Measurements from ENCODE around the gene ZBTB16.

ZBTB16 gene

DNA sequence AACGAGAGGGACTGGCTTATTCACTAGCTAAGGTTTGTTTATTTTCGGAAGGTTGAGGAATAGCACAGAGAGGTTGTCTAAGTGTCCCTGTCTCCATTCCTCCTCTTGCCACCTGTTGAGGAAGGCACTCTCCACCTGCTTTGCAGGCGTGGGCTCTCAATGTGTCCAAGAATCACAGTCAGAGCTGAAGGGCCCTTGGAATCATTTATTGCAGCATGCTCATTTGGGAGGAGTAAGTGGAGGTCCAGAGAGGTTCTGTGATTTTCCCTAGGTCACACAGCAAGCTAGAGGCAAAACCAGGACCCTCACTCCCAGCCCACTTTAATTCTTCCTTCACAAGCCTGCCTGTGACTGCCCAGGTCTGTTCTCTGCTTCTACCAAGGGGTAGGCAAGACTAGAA, 21.3 kb downstream of the ZBTB16 start:
- no peak for DNase-seq (ENCODE audit: extremely low spot score)
- no peak for TF ChIP-seq FOXK2 (IDR thresholded peaks at IDR 0.05)
- no peak for TF ChIP-seq HDGF (IDR thresholded peaks at IDR 0.05; ENCODE audit: borderline replicate concordance)
- TF ChIP-seq, protein P1, sequence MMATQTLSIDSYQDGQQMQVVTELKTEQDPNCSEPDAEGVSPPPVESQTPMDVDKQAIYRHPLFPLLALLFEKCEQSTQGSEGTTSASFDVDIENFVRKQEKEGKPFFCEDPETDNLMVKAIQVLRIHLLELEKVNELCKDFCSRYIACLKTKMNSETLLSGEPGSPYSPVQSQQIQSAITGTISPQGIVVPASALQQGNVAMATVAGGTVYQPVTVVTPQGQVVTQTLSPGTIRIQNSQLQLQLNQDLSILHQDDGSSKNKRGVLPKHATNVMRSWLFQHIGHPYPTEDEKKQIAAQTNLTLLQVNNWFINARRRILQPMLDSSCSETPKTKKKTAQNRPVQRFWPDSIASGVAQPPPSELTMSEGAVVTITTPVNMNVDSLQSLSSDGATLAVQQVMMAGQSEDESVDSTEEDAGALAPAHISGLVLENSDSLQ (IDR thresholded peaks at IDR 0.05): no peak
- no peak for TF ChIP-seq ELF4 (IDR thresholded peaks at IDR 0.05)
- no peak for TF ChIP-seq LEF1 (IDR thresholded peaks at IDR 0.05; ENCODE audit: borderline replicate concordance)
- no peak for TF ChIP-seq CTBP1 (IDR thresholded peaks at IDR 0.05; ENCODE audit: borderline replicate concordance)
- TF ChIP-seq NFRKB (IDR thresholded peaks at IDR 0.05): no peak
- no peak for TF ChIP-seq SP1 (IDR thresholded peaks at IDR 0.05)
- no peak for TF ChIP-seq ZNF384 (IDR thresholded peaks at IDR 0.05)
- no peak for TF ChIP-seq BHLHE40 (IDR thresholded peaks at IDR 0.05; ENCODE audit: borderline replicate concordance)
- no peak for TF ChIP-seq FOXM1 (IDR thresholded peaks at IDR 0.05; ENCODE audit: borderline replicate concordance)
- TF ChIP-seq L3MBTL2 (conservative IDR thresholded peaks at IDR 0.05): no peak
- no peak for TF ChIP-seq SUZ12 (IDR thresholded peaks at IDR 0.05)
- POLR2A ChIA-PET: interaction anchor here (0.9 kb wide), 1 partner anchor 30 kb away, joined by 3 read pairs; no protein-coding TSS in a partner anchor
- CTCF ChIA-PET: no interaction called here

DNA sequence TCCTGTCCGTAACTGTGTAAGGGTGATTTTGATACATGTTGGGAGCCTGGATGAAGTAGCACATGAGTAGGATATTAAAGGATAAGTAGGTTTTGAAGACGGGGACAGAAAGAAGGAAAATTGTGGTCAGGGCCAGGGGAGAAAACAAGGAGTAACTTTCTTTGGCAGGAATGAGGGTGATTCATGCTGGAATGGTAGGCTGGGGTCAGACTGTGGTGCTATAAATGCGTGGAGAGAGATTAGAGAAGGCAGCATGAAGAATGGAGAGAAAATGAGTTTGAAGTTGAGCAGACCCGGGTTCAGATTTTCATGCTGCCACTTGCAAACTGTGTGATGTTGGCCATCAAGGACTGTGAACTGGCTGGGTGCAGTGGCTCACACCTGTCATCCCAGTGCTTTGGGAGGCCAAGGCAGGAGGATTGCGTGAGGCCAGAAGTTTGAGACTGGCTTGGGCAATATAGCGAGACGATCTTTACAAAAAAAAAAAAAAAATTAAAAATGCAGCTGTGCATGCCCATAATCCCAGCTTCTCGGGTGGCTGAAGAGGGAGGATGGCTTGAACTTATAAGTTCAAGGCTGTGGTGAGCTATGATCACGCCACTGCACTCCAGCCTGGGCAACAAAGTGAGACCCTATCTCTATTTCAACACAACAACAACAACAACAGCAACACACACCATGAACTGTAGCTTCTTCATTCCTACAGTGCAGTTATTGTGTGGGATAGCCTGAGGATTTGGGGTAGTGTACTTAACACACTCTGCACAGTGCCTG, 22.3 kb downstream of the ZBTB16 start:
- ChIA-PET POLR2A (no interaction called here), CTCF (no interaction called here)
- no peak for DNase-seq (ENCODE audit: extremely low spot score)
- TF ChIP-seq, protein P1 (IDR thresholded peaks at IDR 0.05): no peak
- no peak for TF ChIP-seq ARNT (IDR thresholded peaks at IDR 0.05)
- no peak for TF ChIP-seq FOXK2 (IDR thresholded peaks at IDR 0.05)
- no peak for TF ChIP-seq LEF1 (IDR thresholded peaks at IDR 0.05; ENCODE audit: borderline replicate concordance)
- no peak for TF ChIP-seq FOXM1 (IDR thresholded peaks at IDR 0.05; ENCODE audit: borderline replicate concordance)
- TF ChIP-seq CTBP1 (IDR thresholded peaks at IDR 0.05; ENCODE audit: borderline replicate concordance): no peak
- no peak for TF ChIP-seq SUZ12 (IDR thresholded peaks at IDR 0.05)
- TF ChIP-seq BHLHE40 (IDR thresholded peaks at IDR 0.05; ENCODE audit: borderline replicate concordance): no peak
- no peak for TF ChIP-seq SP1 (IDR thresholded peaks at IDR 0.05)
- TF ChIP-seq ZNF384 (IDR thresholded peaks at IDR 0.05): no peak
- TF ChIP-seq HDGF (IDR thresholded peaks at IDR 0.05; ENCODE audit: borderline replicate concordance): no peak
- TF ChIP-seq TARDBP (IDR thresholded peaks at IDR 0.05): no peak

DNA sequence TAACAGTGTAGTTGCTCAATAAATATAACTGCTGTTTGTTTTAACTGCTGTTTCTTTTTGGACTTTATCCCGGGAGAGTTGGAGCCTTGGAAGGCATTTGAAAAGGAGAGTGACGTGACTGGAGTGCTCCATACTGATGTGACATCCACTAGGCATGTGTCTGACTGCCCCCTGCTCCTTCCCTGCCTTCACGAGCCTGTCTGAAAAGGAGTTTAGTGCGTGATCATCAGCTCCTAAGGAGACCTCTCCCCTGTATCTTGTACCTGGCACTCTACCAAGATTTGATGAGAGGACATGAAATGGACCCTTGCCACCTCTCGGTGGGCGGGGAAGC, 22.9 kb downstream of the ZBTB16 start:
- ChIA-PET CTCF (no interaction called here), POLR2A (no interaction called here)
- DNase-seq (ENCODE audit: extremely low spot score): no peak
- no peak for TF ChIP-seq ARNT (IDR thresholded peaks at IDR 0.05)

DNA sequence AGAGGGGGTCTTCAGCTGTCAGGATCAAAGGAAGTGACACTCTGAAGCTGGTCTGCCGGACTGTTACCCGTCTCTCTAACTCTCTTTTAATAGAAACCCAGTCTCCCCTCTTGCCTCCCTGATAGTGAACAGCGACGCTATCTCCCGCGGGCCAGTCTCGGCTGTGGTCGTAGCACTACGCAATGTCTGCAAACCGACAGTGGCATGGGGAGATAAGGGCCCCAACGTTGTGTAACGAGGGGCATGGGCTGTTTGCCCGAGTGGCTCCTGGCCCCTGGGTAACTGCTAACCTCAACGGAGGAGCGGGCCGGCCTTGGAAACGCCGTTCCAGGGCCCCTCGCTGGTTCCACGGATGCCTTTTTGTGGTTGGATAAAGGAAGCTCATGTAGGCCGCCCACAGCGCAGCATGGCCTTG, 23.3 kb downstream of the ZBTB16 start:
- CTCF ChIA-PET: interaction anchor here (1.0 kb wide), 1 partner anchor 47 kb away, joined by 3 read pairs; no protein-coding TSS in a partner anchor
- TF ChIP-seq FOXM1 (IDR thresholded peaks at IDR 0.05; ENCODE audit: borderline replicate concordance) (no peak), SP1 (IDR thresholded peaks at IDR 0.05) (no peak), HDGF (IDR thresholded peaks at IDR 0.05; ENCODE audit: borderline replicate concordance) (no peak), NFRKB (IDR thresholded peaks at IDR 0.05) (no peak), ELF4 (IDR thresholded peaks at IDR 0.05) (no peak), CTBP1 (IDR thresholded peaks at IDR 0.05; ENCODE audit: borderline replicate concordance) (no peak), TARDBP (IDR thresholded peaks at IDR 0.05) (no peak)
- TF ChIP-seq, protein P1 (IDR thresholded peaks at IDR 0.05): no peak
- no peak for DNase-seq (ENCODE audit: extremely low spot score)
- POLR2A ChIA-PET: interaction anchor here (0.8 kb wide), 1 partner anchor 29 kb away, joined by 3 read pairs; no protein-coding TSS in a partner anchor

DNA sequence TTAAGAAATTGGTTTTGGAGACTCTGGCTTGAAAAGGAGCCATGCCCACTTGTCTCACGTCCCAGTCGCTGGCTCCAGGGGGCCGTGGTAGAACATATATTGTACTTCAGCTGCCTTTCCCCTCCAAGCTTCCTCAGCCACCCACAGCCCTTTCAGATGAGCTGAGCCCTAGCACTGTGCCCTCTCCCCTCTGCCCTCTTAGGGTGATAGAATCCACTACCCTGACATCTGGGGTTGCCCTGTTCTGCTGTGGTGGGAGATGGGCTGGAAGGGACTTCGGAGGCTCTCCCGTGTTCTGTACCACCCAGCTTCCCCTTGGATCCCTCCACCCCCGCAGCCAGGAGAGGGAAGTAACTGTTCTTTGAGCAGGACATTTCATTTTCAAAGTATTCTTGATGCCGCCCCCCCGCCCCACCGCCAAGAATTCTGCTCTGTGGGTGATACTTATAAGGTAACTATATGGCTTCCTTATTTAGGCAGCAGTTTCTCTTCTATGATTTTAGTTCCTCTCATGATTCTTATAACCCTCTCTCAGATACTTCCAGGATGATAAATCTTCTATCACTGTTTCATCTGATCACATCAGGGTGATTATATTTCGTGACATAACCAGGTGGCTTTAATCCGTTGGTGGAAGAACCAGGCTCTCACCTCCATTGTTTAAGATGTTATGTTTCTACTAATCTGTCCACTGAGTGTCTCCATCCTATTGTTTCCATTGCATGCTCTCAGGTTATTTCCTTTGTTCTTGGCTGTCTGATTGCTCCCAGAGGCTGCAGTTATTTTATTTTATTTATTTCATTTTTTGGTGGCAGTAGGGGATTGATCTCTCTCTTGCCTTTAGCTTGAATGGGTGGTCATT, 24.1 kb downstream of the ZBTB16 start:
- no peak for DNase-seq (ENCODE audit: extremely low spot score)
- POLR2A ChIA-PET: interaction anchor here (0.8 kb wide), 2 partner anchors 28 to 59 kb away, joined by 3 read pairs; no protein-coding TSS in a partner anchor
- CTCF ChIA-PET: interaction anchor here (1.0 kb wide), 1 partner anchor 48 kb away, joined by 3 read pairs; no protein-coding TSS in a partner anchor
- TF ChIP-seq HDGF (IDR thresholded peaks at IDR 0.05; ENCODE audit: borderline replicate concordance): no peak
- TF ChIP-seq FOXM1 (IDR thresholded peaks at IDR 0.05; ENCODE audit: borderline replicate concordance): no peak
- no peak for TF ChIP-seq LEF1 (IDR thresholded peaks at IDR 0.05; ENCODE audit: borderline replicate concordance)
- no peak for TF ChIP-seq L3MBTL2 (conservative IDR thresholded peaks at IDR 0.05)
- TF ChIP-seq BHLHE40 (IDR thresholded peaks at IDR 0.05; ENCODE audit: borderline replicate concordance): no peak
- TF ChIP-seq, protein P1 (IDR thresholded peaks at IDR 0.05): no peak
- TF ChIP-seq ELF4 (IDR thresholded peaks at IDR 0.05): no peak
- no peak for TF ChIP-seq CTBP1 (IDR thresholded peaks at IDR 0.05; ENCODE audit: borderline replicate concordance)
- TF ChIP-seq ZNF384 (IDR thresholded peaks at IDR 0.05): no peak
- TF ChIP-seq FOXK2 (IDR thresholded peaks at IDR 0.05): no peak
- TF ChIP-seq TARDBP (IDR thresholded peaks at IDR 0.05): no peak
- TF ChIP-seq ARNT (IDR thresholded peaks at IDR 0.05): no peak
- TF ChIP-seq SUZ12 (IDR thresholded peaks at IDR 0.05): no peak

Measured in HEK293T (cell line).